ENCODE measurements around the gene EIF3K.

EIF3K gene

DNA sequence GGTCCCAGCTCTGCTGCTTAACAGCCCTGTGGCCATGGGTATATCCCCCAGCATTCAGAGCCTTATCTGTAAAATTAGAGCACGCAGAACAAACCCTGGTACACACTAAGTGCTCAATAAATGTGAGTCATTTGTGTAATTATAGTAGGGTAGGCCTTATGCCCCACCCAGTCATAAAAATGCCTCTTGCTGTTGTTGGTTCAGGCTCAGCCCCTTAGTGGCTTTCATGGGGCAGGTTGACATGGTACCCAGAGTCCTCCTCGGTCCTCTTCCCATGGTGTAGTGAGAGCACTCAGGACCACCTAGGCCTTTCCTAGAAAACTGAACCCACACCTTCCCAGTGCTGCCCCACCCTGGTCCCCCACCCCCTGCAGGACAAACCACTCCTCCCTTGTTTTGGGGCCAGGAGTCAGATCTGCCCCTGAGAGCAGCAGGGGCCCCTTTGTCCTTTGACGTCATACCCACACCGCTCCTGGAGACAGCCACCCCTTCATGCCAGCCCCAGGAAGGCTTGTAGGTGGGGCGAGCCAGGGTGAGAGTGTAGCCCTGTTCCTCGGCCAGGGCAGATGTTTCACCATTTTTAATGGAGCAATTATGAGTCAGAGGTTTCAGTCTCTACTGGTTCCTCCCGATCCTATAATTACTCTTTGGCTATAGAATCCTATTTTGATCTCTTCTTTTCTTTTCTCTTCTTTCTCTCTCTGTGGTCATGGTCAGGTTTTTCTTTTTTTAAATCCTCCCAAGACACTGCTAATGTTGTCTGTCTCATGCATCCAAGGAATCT is 65.3 kb downstream of the EIF3K start:
- DNase-seq (ENCODE audit: low read depth in 2 of 2): no peak

DNA sequence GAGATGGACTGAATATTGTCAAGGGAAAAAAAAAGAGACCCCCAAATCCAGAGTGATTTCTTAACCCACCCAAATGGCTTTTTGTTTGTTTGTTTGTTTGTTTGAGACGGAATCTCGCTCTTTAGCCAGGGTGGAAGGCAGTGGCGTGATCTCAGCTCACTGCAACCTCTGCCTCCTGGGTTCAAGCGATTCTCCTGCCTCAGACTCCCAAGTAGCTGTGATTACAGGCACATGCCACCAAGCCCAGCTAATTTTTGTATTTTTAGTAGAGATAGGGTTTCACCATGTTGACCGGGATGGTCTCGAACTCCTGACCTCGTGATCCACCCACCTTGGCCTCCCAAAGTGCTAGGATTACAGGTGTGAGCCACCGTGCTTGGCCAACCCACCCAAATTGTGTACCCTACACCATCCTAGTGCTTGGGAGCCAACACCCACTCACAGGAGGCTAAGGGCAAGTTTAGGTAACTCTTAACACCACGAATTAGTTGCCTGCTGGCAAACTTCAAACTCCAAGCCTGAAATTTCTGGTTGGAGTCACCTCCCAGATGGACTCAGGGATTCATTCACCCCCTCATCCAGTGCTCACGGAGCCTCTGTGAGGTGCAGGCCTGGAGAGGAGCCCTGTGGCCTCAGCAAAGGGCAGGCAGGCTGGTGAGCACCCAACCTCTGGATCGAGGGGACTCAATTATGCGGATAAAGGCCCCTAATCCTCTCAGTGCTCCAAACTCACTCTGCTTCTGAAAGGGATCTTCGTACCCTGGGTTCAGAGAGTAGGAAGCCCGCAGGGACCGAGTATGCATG is 66.1 kb downstream of the EIF3K start:
- DNase-seq (ENCODE audit: low read depth in 2 of 2): no peak

DNA sequence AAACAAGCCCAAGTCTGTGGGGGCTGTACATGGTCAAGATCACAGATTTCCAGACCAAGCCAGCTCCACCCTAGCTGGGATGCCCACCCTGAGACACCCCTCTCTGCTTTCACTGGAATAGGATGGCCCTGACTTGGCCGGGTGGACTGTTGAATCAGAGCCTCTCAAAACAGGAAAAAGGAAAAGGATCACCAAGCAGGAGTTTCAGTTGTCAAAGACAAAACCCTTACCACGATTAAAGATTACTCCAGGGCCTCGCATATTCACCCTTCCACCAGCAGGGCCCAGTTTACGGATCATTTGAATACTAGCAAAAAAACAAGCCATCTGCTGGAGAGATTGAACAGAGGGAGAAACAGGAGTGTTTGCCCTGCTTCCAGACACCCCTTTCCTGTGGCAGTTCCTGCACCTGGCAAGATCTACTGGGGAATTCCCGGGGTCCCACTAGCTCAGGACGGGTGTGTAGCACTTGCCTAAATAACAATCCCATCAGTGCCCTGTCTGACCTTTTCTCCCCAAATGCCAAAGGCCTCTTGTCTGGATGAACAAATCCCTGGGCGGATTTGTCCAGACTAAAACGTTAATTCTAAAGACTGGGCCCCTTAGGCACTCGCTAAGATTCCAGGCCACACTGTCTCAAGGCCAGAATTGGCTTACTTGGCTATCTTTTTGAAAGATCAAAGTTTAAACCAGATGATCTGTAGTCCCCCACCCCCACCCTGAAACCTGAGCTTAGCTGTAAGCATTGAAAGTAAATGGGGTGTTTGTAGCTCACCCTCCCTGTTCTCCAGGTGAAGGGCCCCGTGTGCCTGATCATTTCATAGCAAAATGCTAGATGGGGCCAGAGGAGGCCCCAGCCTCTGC is 66.9 kb downstream of the EIF3K start:
- DNase-seq (ENCODE audit: low read depth in 2 of 2): no peak

DNA sequence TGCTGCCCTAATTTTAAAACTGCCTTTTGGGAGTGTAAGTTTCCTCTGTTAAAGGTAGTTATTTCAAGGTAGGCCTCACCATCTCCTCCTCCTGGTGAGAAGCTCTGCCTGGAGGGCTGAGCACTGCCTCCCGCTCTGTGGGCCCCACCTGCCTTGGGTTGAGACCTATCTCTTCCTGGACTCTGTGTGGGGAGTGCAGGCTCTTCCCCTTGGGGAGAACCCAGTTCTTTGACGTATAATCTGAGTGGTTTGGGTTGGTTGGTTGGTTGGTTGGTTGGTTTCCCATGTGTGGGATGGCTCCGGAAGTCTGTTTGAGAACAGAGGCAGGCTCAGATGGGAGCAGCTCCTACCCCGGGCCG is 67.5 kb downstream of the EIF3K start:
- DNase-seq (ENCODE audit: low read depth in 2 of 2): no peak

Data from activated CD4-positive, alpha-beta T cell treated with anti-CD3 and anti-CD28 coated beads for 24 hours (primary cell).